Testis (tissue), 2 donors: ENCODE results near the gene P2RX3.

Source experiments
- POLR2A ChIP-seq: fragments of 450-650 bp; IDR thresholded peaks from one replicate; pipeline ENCODE4 v1.6.1; 2017; ENCODE audit warnings: antibody characterized with exemption, mild to moderate bottlenecking, moderate library complexity
- TF ChIP-seq, protein P1 (sequence below), 3 experiments: fragments of 450-650 bp in 2 of 3; fragments of 200-600 bp in 1 of 3; sonication (generic) in 1 of 3; IDR thresholded peaks; one replicate each; pipeline ENCODE4 v1.5.1; 2016 to 2019; ENCODE audit warnings: antibody characterized with exemption in 3 of 3, mild to moderate bottlenecking in 2 of 3, moderate library complexity in 1 of 3

DNA sequence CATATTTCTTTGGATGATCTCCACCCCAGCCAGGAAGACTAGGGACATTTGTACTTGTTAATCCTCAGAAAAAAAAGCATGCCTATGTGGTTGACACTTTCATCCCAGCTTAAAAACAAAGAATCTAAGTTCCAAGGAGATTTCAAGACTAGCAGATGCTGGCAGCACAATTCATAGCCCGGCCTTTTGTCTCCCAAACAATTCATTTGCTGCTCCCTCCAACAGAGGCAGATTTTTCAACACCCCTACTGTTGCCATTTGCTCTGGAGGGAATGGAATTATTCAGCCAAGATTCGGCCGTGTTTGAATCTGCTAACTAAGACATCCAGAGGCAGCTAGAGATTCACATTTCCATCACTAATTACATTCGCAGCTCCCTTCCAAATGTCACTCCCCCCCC, 15.3 kb downstream of the P2RX3 start:
- no peak for TF ChIP-seq POLR2A
- TF ChIP-seq, protein P1, sequence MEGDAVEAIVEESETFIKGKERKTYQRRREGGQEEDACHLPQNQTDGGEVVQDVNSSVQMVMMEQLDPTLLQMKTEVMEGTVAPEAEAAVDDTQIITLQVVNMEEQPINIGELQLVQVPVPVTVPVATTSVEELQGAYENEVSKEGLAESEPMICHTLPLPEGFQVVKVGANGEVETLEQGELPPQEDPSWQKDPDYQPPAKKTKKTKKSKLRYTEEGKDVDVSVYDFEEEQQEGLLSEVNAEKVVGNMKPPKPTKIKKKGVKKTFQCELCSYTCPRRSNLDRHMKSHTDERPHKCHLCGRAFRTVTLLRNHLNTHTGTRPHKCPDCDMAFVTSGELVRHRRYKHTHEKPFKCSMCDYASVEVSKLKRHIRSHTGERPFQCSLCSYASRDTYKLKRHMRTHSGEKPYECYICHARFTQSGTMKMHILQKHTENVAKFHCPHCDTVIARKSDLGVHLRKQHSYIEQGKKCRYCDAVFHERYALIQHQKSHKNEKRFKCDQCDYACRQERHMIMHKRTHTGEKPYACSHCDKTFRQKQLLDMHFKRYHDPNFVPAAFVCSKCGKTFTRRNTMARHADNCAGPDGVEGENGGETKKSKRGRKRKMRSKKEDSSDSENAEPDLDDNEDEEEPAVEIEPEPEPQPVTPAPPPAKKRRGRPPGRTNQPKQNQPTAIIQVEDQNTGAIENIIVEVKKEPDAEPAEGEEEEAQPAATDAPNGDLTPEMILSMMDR (IDR thresholded peaks at IDR 0.05): no peak
